AG04449 (cell line): ENCODE data around the gene ZNF574.

Experiments
- CTCF ChIA-PET: fragments of 350-600 bp; formaldehyde crosslinking; extraction: SDS; loops from one replicate; lab custom pipeline; 2021; ENCODE audit warnings: antibody characterized with exemption; lab: Yijun Ruan, JAX
- POLR2A ChIA-PET: fragments of 400-600, 350-600 bp; formaldehyde crosslinking; extraction: SDS; loops from one replicate; lab custom pipeline; 2020; ENCODE audit warnings: antibody characterized with exemption, inconsistent platforms; lab: Yijun Ruan, JAX
- DNase-seq: peaks from one replicate; pipeline ENCODE4 v3.0.0-alpha.2; 2010; ENCODE audit warnings: low read depth, low spot score
- H3K4me3 ChIP-seq: 2 replicates; pipeline ENCODE4 v1.5.1; 2011; ENCODE audit warnings: low read depth, mild to moderate bottlenecking, control low read depth, low read length
- TF ChIP-seq, protein P1 (sequence below): IDR thresholded peaks from one replicate; pipeline ENCODE4 v1.5.1; 2011; ENCODE audit warnings: mild to moderate bottlenecking, moderate library complexity, low read length, control low read depth, inconsistent platforms; ENCODE audit not compliant: insufficient read depth; ENCODE audit errors: missing control alignments

Gene ZNF574

DNA sequence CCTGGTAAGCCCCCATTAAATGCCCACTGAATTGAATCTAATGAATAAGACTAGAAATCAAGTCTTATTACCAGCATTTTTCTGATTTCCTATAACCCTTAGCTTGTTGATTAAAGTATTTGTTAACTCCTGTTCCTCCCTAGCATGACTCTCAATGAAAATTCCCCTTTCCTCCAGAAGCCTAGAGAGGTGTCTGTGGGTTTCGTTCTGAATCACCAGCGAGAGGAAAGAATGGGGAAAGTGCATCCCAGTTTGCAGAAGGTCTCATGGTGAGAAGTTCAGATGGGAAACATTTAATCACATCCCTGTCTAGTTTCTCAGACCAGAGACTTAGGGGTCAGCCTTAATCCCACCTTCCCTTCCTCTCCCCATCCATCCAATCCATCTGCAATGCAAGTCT is 29.4 kb downstream of the ZNF574 start:
- TF ChIP-seq, protein P1, sequence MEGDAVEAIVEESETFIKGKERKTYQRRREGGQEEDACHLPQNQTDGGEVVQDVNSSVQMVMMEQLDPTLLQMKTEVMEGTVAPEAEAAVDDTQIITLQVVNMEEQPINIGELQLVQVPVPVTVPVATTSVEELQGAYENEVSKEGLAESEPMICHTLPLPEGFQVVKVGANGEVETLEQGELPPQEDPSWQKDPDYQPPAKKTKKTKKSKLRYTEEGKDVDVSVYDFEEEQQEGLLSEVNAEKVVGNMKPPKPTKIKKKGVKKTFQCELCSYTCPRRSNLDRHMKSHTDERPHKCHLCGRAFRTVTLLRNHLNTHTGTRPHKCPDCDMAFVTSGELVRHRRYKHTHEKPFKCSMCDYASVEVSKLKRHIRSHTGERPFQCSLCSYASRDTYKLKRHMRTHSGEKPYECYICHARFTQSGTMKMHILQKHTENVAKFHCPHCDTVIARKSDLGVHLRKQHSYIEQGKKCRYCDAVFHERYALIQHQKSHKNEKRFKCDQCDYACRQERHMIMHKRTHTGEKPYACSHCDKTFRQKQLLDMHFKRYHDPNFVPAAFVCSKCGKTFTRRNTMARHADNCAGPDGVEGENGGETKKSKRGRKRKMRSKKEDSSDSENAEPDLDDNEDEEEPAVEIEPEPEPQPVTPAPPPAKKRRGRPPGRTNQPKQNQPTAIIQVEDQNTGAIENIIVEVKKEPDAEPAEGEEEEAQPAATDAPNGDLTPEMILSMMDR = no peak
- no peak overlapping the region for H3K4me3 ChIP-seq
- DNase-seq = no peak
- POLR2A ChIA-PET = no interaction called here
- CTCF ChIA-PET = interaction anchor here (1.5 kb wide), 2 partner anchors 18 to 27 kb away, joined by 3 to 4 read pairs; partner anchors contain the start of gene POU2F2

DNA sequence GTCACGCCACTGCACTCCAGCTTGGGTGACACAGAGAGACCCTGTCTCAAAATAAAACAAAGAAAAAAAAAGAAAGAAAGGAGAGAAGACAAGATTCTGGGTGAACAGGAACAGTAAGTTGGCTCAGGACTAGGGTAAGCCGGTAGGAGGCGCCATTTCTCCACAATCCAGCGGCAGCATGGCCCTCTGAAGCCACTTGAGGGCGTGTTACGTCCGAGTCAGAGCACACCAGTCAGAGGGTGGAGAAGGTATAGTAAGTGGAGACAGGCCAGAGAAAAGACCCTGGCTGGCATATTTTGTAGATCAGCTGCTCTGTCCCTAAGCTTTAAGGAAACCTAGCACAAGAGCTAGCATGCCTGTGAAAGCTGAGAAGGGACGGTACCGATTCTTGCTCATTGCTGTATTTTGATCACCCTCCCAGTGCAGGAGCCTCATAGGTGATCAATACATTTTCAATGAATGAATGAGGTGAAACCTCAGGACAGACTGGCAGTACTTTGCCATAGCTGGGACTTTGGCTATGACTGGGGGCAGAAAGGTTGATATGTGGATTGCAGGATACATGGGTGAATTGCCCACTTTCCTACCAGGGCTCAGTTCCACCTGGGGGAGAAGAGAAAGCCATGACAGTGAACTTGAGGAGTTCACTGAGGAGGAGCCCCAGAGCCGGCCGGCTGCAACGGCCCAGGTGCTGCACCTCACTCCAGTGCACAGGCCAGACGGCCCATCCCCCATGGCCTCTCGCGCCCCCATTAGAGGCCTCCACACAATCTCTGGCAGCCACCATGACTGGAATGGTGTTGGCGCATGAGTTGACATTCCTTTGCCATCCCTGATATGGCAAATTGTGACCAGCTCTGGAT is 32.8 kb downstream of the ZNF574 start:
- peak; percentile 56 for DNase-seq
- TF ChIP-seq, protein P1 = peak; percentile 100
- CTCF ChIA-PET = interaction anchor here (0.6 to 11.0 kb wide), 43 partner anchors 8 to 332 kb away, joined by 3 to 173 read pairs (median 7); partner anchors contain the start of genes DEDD2, GSK3A, POU2F2 and ZNF526
- no peak overlapping the region for H3K4me3 ChIP-seq
- POLR2A ChIA-PET = interaction anchor here (1.2 kb wide), 1 partner anchor 126 kb away, joined by 5 read pairs; no protein-coding TSS in a partner anchor

DNA sequence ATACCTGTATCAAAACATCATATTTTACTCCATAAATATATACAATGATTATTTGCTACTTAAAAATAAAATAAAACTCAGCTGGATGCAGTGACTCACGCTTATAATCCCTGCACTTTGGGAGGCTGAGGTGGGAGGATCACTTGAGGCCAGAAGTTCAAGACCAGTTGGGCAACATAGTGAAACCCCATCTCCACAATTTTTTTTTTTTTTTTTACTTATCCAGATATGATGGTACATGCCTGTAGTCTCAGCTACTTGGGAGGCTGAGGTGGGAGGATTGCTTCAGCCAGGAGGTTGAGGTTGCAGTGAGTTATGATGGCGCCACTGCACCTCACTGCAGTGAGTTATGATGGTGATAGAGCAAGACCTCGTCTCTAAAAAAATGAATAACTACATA is 33.9 kb downstream of the ZNF574 start:
- H3K4me3 ChIP-seq = no peak overlapping the region
- TF ChIP-seq, protein P1 = no peak
- POLR2A ChIA-PET = interaction anchor here (2.1 kb wide), 1 partner anchor 12 kb away, joined by 4 read pairs; no protein-coding TSS in a partner anchor
- no peak for DNase-seq
- CTCF ChIA-PET = interaction anchor here (0.6 to 11.0 kb wide), 20 partner anchors 10 to 291 kb away, joined by 3 to 173 read pairs (median 40); partner anchors contain the start of genes DEDD2, GSK3A, POU2F2 and ZNF526

DNA sequence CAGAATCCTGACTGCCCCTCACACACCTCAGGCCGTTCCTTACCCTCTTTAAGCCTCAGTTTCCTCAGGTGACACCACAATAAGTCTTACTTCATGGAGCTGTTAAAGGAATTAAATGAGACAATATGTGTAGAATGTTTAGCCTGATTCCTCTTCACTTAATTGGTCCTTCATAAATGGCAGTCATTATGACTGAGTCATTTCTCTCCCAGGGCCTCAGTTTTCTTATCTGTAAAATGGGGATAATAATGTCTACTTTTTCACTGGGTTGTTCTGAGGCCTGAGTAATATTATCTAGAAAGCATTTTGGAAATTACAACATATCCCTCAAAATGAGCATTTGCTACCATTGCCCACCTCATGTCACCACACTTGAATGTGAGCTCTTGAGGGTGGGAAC is 34.7 kb downstream of the ZNF574 start:
- ChIA-PET POLR2A (interaction anchor here (0.7 to 2.1 kb wide), 5 partner anchors 11 to 172 kb away, joined by 3 to 8 read pairs (median 4); partner anchors contain the start of gene GSK3A), CTCF (interaction anchor here (0.9 to 11.0 kb wide), 17 partner anchors 9 to 290 kb away, joined by 3 to 173 read pairs (median 45); partner anchors contain the start of genes DEDD2, GSK3A, POU2F2 and ZNF526)
- no peak overlapping the region for H3K4me3 ChIP-seq
- TF ChIP-seq, protein P1 = no peak
- no peak for DNase-seq

DNA sequence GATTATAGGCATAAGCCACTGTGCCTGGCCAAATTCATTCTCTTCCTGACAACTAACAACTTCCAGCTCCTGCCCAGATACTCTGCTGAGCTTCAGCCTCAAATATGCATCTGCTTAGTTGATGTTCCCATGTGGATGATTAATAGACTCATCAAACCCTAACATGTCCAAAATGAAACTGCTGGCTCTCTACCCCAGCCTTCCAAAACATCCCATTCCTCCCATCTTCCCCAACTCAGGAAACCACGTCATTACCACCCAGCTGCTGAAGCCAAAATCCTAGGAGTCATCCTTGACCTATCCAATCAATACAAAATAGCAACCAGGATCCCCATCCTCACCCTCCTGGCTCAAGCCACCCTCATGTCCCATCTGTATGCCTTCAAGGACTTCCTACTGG is 35.4 kb downstream of the ZNF574 start:
- H3K4me3 ChIP-seq = no peak overlapping the region
- TF ChIP-seq, protein P1 = no peak
- ChIA-PET POLR2A (interaction anchor here (0.7 to 2.1 kb wide), 6 partner anchors 10 to 171 kb away, joined by 3 to 8 read pairs (median 4); partner anchors contain the start of gene GSK3A), CTCF (interaction anchor here (0.6 to 11.0 kb wide), 19 partner anchors 8 to 289 kb away, joined by 3 to 173 read pairs (median 42); partner anchors contain the start of genes DEDD2, GSK3A, POU2F2 and ZNF526)
- no peak for DNase-seq
